GM18873 (cell line): ENCODE data around the gene PTPRG.

ENCODE experiments used
- ATAC-seq: cut with Tn5 transposase; IDR thresholded peaks from one replicate; pipeline ENCODE4 v1.9.1; 2021; ENCODE audit warnings: mild to moderate bottlenecking, moderate library complexity, moderate number of reproducible peaks; ENCODE audit not compliant: unreplicated experiment, low FRiP score

Gene PTPRG

DNA sequence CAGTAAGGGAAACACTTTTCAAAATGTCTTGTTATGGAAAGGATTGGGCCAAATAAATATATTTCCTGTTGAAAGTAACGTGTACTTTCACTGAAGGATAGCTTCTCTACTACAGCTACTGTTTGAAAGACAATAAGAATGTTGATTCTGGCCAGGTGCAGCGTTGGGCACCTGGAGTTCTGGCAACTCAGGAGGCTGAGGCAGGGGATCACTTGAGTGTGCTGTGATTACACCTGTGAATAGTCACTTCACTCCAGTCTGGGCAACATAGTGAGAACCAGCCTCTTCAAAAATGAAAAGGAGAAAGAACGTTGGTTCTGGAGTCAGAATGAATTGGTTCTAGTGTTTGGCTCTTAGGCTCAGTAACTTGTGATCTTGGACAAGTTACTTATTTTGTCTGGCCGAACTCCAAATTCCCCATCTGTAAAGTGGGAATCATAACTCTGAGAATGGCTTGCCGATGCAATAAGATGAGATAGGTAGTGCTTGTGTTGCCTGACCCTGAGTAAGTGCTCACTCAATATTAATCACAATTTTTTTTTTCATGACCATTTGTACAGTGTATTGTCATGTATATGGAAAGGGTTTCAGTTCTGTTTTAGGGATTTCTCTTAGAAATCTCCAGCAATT is 310.8 kb downstream of the PTPRG start:
- ATAC-seq = no peak

- no peak for ATAC-seq
Measured at GRCh38 chr3:61875046-61875844, 313.9 kb downstream of the PTPRG start.

DNA sequence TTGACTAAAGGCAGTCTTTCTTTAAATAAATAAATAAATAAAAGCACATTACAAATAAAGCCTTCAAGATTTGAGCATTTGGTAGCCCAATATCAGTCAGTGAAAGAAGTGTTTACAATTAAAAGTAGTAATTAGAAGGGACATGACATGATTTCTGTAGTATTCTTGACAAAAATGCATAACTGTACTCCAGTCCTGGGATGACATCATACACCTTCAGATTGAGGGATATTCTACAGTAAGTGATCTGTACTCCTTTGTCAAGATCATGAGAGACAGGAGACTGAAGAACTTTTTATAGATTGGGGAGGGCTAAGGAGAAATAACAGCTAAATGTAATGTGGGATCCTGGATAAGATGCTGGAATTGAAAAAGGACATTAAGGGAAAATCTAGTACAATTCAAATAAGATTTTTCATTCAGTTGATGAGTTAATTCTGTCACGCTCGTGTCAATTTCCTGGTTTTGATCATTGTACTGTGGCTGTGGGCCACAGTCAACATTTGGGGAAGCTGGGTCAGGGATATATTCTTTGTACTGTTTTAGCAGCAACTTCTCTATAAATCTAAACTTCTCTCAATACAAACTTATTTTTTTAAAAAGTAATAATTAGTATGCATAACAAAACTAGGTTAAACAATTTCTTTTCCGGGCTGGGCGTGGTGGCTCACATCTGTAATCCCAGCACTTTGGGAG is 314.8 kb downstream of the PTPRG start:
- no peak for ATAC-seq

- ATAC-seq = no peak
Measured at GRCh38 chr3:61876797-61877196, 315.4 kb downstream of the PTPRG start.

DNA sequence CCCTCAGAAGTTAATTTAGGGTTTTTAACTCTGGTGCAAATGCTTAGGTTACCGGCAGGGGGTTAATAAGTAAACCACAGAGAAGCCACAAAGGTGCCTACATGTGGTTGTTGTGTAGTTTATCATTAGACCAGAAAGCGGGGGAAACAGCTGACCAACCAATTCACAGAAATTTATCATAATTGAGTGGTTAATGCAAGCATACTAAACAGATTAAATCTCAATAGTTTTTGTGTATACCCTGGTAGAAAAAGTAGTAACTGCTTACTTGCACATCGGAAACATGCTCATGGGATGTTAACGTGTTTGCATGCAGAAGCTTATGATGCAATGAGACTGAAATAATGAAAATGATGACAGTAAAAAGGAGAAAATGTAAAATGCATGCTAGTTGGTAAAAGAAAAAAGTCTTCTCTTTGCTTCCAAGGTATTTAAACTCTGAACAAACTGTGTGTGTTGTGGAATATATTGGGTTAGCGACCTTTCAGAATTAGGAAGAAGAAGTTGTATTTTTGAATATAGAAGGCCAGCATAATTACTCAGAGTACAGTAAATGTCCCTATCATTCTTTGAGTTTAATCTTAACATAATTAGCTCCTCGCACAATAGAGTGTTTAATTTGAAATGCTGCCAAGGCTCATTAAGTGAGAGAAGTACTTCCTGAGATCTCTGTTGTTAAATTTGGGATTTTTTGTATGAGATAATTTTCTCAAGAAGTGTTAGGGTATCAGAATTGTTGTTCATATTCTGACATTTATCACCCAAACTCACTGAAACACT is 316.2 kb downstream of the PTPRG start:
- ATAC-seq = peak; percentile 96

DNA sequence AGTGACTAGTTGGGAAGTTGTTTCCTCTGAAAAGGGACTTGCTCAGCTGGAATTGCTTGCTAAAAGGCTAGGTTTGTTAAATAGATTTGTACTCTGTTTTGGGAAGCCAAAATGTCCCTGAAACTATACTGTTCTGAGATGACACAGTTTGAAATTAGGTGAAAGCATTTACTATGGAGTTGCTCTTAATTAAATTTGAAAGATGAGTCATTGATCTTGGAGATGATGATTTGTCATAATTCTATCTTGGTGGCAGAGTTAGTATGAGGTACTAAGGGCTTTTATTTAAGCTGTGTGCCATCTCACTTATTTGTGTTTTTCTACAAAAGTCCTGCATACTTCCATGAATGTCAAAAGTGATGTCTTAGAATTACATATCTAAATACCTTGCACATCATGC is 320.9 kb downstream of the PTPRG start:
- ATAC-seq = no peak

GRCh38 chr3:61884794-61885193 is 323.4 kb downstream of the PTPRG start:
- ATAC-seq = no peak

GRCh38 chr3:61885414-61885813 is 324.0 kb downstream of the PTPRG start:
- no peak for ATAC-seq

DNA sequence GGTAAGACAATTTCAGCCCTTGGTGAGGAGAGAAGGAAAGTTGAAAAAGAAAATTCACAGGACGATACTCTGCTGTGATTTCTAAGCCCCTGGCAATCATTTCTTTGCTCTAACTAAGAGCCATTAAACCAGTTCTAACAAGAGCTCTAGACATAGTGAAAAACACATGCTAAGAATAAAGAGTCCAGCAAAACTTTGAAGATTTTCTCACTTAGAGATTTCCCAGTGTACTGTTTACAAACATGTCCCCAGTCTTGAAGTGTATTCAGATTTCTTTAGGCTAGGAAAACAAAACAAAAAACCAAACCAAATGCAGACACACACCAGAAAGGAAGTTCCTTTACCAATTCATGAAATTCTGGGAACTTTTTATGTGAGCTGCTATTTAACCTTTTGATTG is 325.8 kb downstream of the PTPRG start:
- no peak for ATAC-seq

- ATAC-seq = no peak
Measured at GRCh38 chr3:61889259-61889658, 327.9 kb downstream of the PTPRG start.

GRCh38 chr3:61890167-61890566 is 328.8 kb downstream of the PTPRG start:
- ATAC-seq = no peak

- ATAC-seq = no peak
Measured at GRCh38 chr3:61890586-61890985, 329.2 kb downstream of the PTPRG start.

DNA sequence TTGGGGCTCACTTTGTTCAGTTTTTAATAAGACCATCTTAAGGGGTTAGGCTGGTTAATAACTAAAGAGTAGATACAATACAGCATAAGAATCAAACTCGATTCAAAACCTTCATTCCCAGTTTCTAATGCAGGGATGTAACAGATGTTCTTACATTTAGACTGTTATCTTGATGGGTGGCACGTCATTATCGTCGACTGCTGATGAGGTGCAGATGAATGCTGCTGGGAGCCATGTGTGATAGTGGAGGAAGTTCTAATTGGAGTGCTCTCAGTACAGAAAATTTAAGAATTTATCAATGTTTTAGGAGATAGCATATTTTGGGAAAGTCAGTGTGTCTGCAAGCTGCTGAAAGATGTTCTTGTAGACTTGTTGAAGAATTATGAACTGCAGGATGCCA is 331.5 kb downstream of the PTPRG start:
- ATAC-seq = no peak

GRCh38 chr3:61893840-61894566 is 332.6 kb downstream of the PTPRG start:
- ATAC-seq = no peak

DNA sequence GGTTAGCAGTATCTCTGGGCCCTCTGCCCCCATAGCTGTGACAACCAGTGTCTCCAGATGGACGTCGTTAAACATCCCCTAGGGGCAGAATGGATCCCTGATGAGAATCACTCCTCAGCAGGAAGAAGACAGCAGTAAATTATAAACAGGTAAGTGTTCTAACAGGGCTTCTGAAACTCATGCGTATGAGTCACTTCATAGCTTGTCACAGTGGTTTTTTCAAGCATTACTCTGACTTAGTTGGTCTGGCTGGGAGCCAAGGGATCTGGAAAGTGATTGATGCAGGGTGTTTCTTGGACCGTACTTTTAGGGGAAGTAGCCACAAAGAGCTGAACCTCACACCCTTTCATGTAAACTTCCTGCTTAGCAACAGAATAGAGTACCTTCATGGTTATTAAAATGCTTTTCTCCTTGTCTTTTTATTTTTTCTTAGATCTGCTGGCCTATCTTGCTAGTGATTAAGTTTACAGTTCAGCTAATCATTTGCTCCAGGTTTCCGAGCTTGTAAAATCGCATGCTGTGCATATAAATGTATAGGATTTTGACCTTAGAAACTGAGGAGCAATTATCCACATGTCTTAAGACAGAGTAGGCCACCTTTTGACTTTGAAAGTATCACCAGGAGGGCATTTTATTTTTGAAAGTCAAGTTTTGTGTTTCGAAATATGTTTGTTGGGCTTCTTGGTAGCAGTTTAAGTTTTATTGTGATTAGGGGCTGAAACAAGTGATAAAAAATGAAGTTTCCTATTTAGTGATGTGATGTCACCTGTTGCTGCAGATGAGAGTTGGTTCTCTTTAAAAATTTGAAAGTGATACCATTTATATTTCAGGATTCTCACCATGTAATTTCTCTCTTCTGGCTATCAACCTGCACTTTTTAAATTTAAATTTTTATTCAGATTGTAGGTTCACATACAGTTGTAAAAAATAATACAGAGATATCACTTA is 333.9 kb downstream of the PTPRG start:
- ATAC-seq = peak; percentile 97

DNA sequence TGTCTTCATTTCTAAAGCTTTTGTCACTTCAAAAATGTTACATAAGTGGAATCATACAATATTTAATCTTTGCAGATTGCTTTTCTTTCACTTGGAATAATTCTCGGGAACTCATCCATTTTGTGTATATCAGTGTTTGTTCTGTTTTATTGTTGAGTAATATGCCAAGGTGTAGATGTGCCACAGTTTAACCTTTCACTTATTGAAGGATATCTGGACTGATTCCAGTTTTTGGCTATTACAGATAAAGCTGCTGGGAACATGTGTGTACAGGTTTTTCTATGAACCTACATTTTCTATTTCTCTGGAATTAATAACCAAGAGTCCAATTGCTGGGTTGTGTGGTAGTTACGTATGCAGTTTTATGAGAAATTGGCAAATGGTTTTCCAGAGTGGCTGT is 334.9 kb downstream of the PTPRG start:
- no peak for ATAC-seq

- no peak for ATAC-seq
Measured at GRCh38 chr3:61897848-61898247, 336.5 kb downstream of the PTPRG start.

DNA sequence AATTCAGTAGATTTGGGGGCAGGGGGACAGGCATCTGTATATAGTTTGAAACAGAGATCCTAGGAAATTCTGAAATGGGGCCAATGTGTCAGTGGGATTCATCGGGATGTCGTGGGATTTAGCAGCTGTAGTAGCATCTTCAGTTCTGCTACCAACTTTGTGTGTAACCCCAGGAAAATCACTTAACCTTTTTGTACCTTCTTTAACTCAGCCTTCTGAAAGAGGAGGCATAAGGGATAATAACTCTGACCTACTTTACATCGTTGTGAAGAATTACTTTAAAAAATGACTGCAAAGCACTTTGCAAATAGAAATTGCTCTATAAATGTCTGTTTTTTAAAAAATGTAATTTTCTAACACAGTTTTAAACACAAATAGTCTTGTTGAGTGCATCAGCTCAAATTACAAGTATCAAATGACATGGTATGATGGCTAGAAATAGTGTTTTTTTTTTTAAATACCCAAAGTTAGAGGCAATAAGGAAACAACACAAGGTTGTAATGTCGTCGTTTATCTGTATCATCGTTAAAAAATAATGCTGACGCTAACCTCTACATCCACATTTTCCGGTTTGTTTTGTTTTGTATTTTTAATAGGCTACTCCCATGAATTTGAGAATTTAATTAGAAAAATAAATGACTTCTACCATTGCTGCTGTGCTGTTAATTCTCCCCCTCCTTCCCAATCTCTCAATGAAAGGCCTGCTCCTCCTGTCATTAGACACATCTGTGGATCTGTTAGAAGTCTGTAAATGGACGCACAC is 338.5 kb downstream of the PTPRG start:
- ATAC-seq = no peak
